Measurements from ENCODE around the gene TMEM203. TPM values are rescaled to one million over a fixed set of nuclear protein-coding genes. Genes with fewer than 3 reads are reported as not detected.

Gene TMEM203
- total RNA-seq, 4 donors from 2014 or later: 23.1 to 47.9 (median 30.0) TPM

DNA sequence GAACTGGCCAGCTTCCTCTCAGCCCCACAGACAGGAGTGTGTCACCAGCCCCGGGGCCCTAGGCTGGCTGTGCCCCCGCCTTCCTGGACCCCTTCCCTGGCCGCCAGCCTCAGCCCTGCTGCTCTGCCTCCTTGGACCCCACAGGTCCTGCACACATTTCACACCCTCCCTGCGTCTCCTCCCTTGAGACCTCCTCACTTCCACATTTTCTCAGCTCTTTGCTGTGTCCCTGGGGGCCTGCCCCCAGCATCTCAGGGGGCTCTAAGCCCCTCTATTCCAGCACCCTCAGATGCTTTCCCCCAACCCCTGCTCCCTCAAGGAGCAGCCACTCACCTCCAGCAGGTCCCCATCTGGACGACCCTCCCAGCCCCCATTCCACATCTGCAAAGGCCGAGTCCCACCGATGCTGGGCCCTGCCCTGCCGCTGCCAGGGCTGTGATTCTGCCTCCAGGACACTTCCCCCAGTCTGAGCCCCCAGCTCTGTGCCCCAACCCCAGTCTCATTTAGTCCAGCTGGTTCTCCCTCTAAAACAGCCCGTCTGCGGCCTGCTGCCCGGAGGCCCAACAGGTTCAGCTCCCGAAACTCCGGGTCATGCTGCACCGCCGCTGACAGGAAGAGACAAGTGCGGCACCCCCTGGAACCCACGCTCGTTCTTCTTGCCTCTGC, 29.4 kb upstream of the TMEM203 start:
- H3K9me3 ChIP-seq: no peaks in the 10 kb centered on the region
- peaks cover 0 to 46% of the 10 kb centered on the region in 2 donors for H3K27me3 ChIP-seq
- H3K27ac ChIP-seq: no peak overlapping the region
- TF ChIP-seq POLR2A (IDR thresholded peaks at IDR 0.05): no peak
- no peak for TF ChIP-seq EP300 (IDR thresholded peaks at IDR 0.05)
- TF ChIP-seq, protein P1, sequence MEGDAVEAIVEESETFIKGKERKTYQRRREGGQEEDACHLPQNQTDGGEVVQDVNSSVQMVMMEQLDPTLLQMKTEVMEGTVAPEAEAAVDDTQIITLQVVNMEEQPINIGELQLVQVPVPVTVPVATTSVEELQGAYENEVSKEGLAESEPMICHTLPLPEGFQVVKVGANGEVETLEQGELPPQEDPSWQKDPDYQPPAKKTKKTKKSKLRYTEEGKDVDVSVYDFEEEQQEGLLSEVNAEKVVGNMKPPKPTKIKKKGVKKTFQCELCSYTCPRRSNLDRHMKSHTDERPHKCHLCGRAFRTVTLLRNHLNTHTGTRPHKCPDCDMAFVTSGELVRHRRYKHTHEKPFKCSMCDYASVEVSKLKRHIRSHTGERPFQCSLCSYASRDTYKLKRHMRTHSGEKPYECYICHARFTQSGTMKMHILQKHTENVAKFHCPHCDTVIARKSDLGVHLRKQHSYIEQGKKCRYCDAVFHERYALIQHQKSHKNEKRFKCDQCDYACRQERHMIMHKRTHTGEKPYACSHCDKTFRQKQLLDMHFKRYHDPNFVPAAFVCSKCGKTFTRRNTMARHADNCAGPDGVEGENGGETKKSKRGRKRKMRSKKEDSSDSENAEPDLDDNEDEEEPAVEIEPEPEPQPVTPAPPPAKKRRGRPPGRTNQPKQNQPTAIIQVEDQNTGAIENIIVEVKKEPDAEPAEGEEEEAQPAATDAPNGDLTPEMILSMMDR (IDR thresholded peaks at IDR 0.05): no peak
- DNase-seq (ENCODE audit: low spot score in 2 of 2): no peak
- no peaks in the 10 kb centered on the region for H3K36me3 ChIP-seq
- H3K4me3 ChIP-seq: no peak overlapping the region
- peaks cover 0 to 47% (median 23%) of the 10 kb centered on the region in 4 donors for H3K4me1 ChIP-seq
- 79 to 84% methylated on average over 17 of the region's 18 CpGs for WGBS, 2 donors

DNA sequence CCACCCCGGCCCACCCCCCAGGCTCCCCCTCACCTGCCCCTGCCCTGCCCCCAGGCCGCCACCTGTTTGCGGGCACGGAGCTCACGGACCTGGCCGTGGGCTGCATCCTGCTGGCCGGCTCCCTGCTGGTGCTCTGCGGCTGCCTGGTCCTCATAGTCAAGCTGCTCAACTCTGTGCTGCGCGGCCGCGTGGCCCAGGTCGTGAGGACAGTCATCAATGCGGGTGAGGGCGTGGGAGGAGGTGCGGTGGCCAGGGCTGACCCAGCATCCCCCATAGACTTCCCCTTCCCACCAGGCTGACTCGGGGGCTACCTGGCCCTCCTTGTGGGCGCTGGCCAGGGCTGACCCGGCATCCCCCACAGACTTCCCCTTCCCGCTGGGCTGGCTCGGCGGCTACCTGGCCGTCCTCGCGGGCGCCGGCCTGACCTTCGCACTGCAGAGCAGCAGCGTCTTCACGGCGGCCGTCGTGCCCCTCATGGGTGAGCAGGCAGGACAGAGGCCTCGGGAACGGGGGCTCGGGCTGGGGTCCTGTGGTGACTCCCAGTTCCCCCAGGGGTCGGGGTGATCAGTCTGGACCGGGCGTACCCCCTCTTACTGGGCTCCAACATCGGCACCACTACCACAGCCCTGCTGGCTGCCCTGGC, 28.7 kb upstream of the TMEM203 start:
- H3K27ac ChIP-seq: no peak overlapping the region
- TF ChIP-seq, protein P1 (IDR thresholded peaks at IDR 0.05): no peak
- TF ChIP-seq POLR2A (IDR thresholded peaks at IDR 0.05): no peak
- no peak for TF ChIP-seq EP300 (IDR thresholded peaks at IDR 0.05)
- WGBS, 2 donors: 63 to 71% methylated on average over 25 to 30 of the region's 40 CpGs
- no peaks in the 10 kb centered on the region for H3K36me3 ChIP-seq
- H3K9me3 ChIP-seq: no peaks in the 10 kb centered on the region
- H3K4me1 ChIP-seq: peaks cover 0 to 40% (median 19%) of the 10 kb centered on the region in 4 donors
- peaks cover 0 to 53% of the 10 kb centered on the region in 2 donors for H3K27me3 ChIP-seq
- DNase-seq (ENCODE audit: low spot score in 2 of 2): no peak
- no peak overlapping the region for H3K4me3 ChIP-seq

DNA sequence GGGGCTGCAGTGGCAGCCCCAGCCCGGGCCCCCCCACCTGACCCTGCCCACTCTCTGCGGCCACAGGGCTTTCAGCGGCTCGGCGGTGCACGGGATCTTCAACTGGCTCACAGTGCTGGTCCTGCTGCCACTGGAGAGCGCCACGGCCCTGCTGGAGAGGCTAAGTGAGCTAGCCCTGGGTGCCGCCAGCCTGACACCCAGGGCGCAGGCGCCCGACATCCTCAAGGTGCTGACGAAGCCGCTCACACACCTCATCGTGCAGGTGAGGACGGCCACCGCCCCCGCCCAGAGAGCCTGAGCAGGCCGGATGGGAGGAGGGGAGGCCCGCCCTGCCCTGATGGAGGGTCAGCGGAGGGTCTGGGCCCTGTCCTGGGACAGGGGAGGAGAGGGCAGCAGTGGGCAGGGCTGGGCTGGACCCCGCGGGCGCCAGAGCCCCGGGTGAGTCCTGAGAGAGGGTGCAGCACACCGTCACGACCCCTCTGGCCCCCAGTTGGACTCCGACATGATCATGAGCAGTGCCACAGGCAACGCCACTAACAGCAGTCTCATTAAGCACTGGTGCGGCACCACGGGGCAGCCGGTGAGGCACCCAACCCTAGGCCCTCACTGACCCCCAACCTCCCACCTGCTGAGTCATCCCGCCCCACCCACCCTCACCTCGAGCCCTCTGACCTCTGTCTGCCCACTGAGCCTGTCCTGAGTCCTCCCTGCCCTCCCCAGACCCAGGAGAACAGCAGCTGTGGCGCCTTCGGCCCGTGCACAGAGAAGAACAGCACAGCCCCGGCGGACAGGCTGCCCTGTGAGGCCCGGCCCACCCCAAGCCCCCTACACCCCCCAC, 27.9 kb upstream of the TMEM203 start:
- Histone ChIP-seq H3K36me3 (no peaks in the 10 kb centered on the region), H3K9me3 (no peaks in the 10 kb centered on the region), H3K27me3 (peaks cover 0 to 61% of the 10 kb centered on the region in 2 donors), H3K4me1 (peaks cover 0 to 32% (median 15%) of the 10 kb centered on the region in 4 donors), H3K27ac (no peak overlapping the region), H3K4me3 (no peak overlapping the region)
- no peak for DNase-seq (ENCODE audit: low spot score in 2 of 2)
- WGBS, 2 donors: 71 to 74% methylated on average over 26 to 35 of the region's 40 CpGs
- no peak for TF ChIP-seq POLR2A (IDR thresholded peaks at IDR 0.05)
- TF ChIP-seq, protein P1 (IDR thresholded peaks at IDR 0.05): no peak
- no peak for TF ChIP-seq EP300 (IDR thresholded peaks at IDR 0.05)

DNA sequence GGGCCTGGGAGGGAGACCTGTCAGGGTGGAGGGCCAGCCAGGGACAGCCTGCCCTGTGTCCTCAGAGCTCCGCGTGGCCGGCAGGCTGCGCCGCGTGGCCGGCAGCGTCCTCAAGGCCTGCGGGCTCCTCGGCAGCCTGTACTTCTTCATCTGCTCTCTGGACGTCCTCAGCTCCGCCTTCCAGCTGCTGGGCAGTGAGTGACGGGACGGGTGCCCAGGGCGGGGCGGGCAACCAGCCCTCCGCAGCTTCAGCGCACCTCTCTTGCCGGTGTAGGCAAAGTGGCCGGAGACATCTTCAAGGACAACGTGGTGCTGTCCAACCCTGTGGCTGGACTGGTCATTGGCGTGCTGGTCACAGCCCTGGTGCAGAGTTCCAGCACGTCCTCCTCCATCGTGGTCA, 27.1 kb upstream of the TMEM203 start:
- no peak for TF ChIP-seq EP300 (IDR thresholded peaks at IDR 0.05)
- no peak for TF ChIP-seq POLR2A (IDR thresholded peaks at IDR 0.05)
- TF ChIP-seq, protein P1 (IDR thresholded peaks at IDR 0.05): no peak
- 63 to 73% methylated on average over 10 to 24 of the region's 24 CpGs for WGBS, 2 donors
- H3K4me1 ChIP-seq: peaks cover 0 to 29% (median 15%) of the 10 kb centered on the region in 4 donors
- H3K36me3 ChIP-seq: no peaks in the 10 kb centered on the region
- no peak overlapping the region for H3K27ac ChIP-seq
- no peak for DNase-seq (ENCODE audit: low spot score in 2 of 2)
- H3K9me3 ChIP-seq: no peaks in the 10 kb centered on the region
- peaks cover 0 to 68% of the 10 kb centered on the region in 2 donors for H3K27me3 ChIP-seq
- no peak overlapping the region for H3K4me3 ChIP-seq

Measured in tibial nerve (tissue), 4 donors.